Measurements from ENCODE around the gene SLC13A4. TPM values are rescaled to one million over a fixed set of nuclear protein-coding genes. Genes with fewer than 3 reads are reported as not detected.

The SLC13A4 gene
- total RNA-seq, 1 donor from 2014 or later = not detected

GRCh38 chr7:135714534-135715009 is 13.4 kb downstream of the SLC13A4 start:
- DNase-seq (ENCODE audit: low read depth) = no peak
- no peak for TF ChIP-seq CTCF (conservative IDR thresholded peaks at IDR 0.05; ENCODE audit: low read depth, low read length)
- no peak overlapping the region for H3K4me3 ChIP-seq (ENCODE audit: low read depth, low read length)

GRCh38 chr7:135713836-135714470 is 14.0 kb downstream of the SLC13A4 start:
- no peak for DNase-seq (ENCODE audit: low read depth)
- TF ChIP-seq CTCF (conservative IDR thresholded peaks at IDR 0.05; ENCODE audit: low read depth, low read length) = no peak
- H3K4me3 ChIP-seq (ENCODE audit: low read depth, low read length) = no peak overlapping the region

- no peak overlapping the region for H3K4me3 ChIP-seq (ENCODE audit: low read depth, low read length)
- no peak for TF ChIP-seq CTCF (conservative IDR thresholded peaks at IDR 0.05; ENCODE audit: low read depth, low read length)
- no peak for DNase-seq (ENCODE audit: low read depth)
These were observed 15.2 kb downstream of the SLC13A4 start for GRCh38 chr7:135712796-135713195.

- DNase-seq (ENCODE audit: low read depth) = no peak
- no peak for TF ChIP-seq CTCF (conservative IDR thresholded peaks at IDR 0.05; ENCODE audit: low read depth, low read length)
- no peak overlapping the region for H3K4me3 ChIP-seq (ENCODE audit: low read depth, low read length)
These were observed 15.7 kb downstream of the SLC13A4 start for GRCh38 chr7:135712182-135712782.

GRCh38 chr7:135711139-135711469 is 16.9 kb downstream of the SLC13A4 start:
- TF ChIP-seq CTCF (conservative IDR thresholded peaks at IDR 0.05; ENCODE audit: low read depth, low read length) = no peak
- H3K4me3 ChIP-seq (ENCODE audit: low read depth, low read length) = no peak overlapping the region
- no peak for DNase-seq (ENCODE audit: low read depth)

GRCh38 chr7:135710417-135711138 is 17.4 kb downstream of the SLC13A4 start:
- TF ChIP-seq CTCF (conservative IDR thresholded peaks at IDR 0.05; ENCODE audit: low read depth, low read length) = peak; percentile 56
- peak overlapping the region; percentile 37 for H3K4me3 ChIP-seq (ENCODE audit: low read depth, low read length)
- no peak for DNase-seq (ENCODE audit: low read depth)
